Mammary epithelial cell (primary cell): ENCODE results near the gene LPCAT4.

Source experiments
- EZH2 ChIP-seq: IDR thresholded peaks from 2 replicates; pipeline ENCODE4 v1.6.1; 2012; ENCODE audit warnings: low read length, inconsistent platforms, borderline replicate concordance
- TF ChIP-seq, protein P1 (sequence below), 2 donors: IDR thresholded peaks in 1 of 2; conservative IDR thresholded peaks in 1 of 2; 2 replicates each; pipeline ENCODE4 v1.5.1; 2011 to 2012; ENCODE audit warnings: inconsistent platforms in 2 of 2, low read length in 2 of 2, mild to moderate bottlenecking in 2 of 2, control low read depth in 1 of 2, low read depth in 1 of 2; ENCODE audit not compliant: insufficient read depth in 1 of 2; ENCODE audit errors: extremely low read depth in 1 of 2

DNA sequence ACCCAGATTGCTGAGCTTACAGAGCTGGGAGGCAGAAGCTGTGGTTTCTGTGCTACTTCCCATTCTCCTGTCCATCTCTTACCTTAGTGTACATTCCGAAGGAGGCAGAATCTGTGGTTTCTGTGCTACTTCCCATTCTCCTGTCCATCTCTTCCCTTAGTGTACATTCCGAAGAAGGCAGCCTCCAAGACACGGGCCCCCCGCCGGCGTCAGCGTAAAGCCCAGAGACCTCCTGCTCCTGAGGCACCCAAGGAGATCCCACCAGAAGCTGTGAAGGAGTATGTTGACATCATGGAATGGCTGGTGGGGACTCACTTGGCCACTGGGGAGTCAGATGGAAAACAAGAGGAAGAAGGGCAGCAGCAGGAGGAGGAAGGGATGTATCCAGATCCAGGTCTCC is 12.7 kb downstream of the LPCAT4 start:
- TF ChIP-seq, protein P1, sequence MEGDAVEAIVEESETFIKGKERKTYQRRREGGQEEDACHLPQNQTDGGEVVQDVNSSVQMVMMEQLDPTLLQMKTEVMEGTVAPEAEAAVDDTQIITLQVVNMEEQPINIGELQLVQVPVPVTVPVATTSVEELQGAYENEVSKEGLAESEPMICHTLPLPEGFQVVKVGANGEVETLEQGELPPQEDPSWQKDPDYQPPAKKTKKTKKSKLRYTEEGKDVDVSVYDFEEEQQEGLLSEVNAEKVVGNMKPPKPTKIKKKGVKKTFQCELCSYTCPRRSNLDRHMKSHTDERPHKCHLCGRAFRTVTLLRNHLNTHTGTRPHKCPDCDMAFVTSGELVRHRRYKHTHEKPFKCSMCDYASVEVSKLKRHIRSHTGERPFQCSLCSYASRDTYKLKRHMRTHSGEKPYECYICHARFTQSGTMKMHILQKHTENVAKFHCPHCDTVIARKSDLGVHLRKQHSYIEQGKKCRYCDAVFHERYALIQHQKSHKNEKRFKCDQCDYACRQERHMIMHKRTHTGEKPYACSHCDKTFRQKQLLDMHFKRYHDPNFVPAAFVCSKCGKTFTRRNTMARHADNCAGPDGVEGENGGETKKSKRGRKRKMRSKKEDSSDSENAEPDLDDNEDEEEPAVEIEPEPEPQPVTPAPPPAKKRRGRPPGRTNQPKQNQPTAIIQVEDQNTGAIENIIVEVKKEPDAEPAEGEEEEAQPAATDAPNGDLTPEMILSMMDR (conservative IDR thresholded peaks at IDR 0.05 in 1 of 2, IDR thresholded peaks at IDR 0.05 in 1 of 2; ENCODE audit: extremely low read depth in 1 of 2, insufficient read depth in 1 of 2, low read depth in 1 of 2, low read length in 2 of 2), result no peak
- no peak for TF ChIP-seq EZH2
